GM12878 (cell line): ENCODE results near the gene CACNA2D4. TPM values are rescaled to one million over a fixed set of nuclear protein-coding genes. Genes with fewer than 3 reads are reported as not detected.

Experiments used
- ATAC-seq: fragments of 200-7000 bp; cut with Tn5 transposase; 3 replicates; pipeline ENCODE4 v1.9.1; 2020; ENCODE audit warnings: mild to moderate bottlenecking, moderate library complexity
- BruUV-seq: library from RNA; stranded (reverse); fragments of 400-500 nt; replicated peaks from 2 replicates; lab custom pipeline; 2021; lab: Mats Ljungman, UMichigan
- CTCF ChIA-PET: fragments of 300-600 bp; sonication (Branson Sonifier 250); formaldehyde crosslinking; extraction: SDS; loops from one replicate; lab custom pipeline; 2021; ENCODE audit warnings: inconsistent platforms; lab: Yijun Ruan, JAX
- POLR2A ChIA-PET: fragments of 350-600 bp; formaldehyde crosslinking; extraction: SDS; loops from one replicate; lab custom pipeline; 2021; ENCODE audit warnings: inconsistent platforms; lab: Charles Lee
- RAD21 ChIA-PET: fragments of 300-600 bp; sonication (Branson Sonifier 250); formaldehyde crosslinking; loops from one replicate; lab custom pipeline; 2023; ENCODE audit warnings: antibody characterized with exemption; ENCODE audit not compliant: unreplicated experiment; lab: Charles Lee
- SMC1A ChIA-PET: fragments of 300-600 bp; sonication (Branson Sonifier 250); formaldehyde crosslinking; loops from one replicate; lab custom pipeline; 2023; ENCODE audit not compliant: unreplicated experiment, uncharacterized antibody; lab: Charles Lee
- DNase-seq: peaks from one replicate; pipeline ENCODE4 v3.0.0-alpha.2; 2011; ENCODE audit warnings: low read depth, low spot score
- FAIRE-seq: peaks from 3 replicates; lab custom pipeline; 2011; peaks lifted over from hg19 to GRCh38; lab: Jason Lieb, UNC
- H2AFZ ChIP-seq: 2 replicates; pipeline ENCODE4 v1.6.0; 2011; ENCODE audit warnings: low read depth, low read length, control low read depth; ENCODE audit not compliant: control insufficient read depth
- H3K27ac ChIP-seq: 2 replicates; pipeline ENCODE4 v1.5.1; 2011; ENCODE audit warnings: control low read depth; ENCODE audit not compliant: control insufficient read depth, insufficient read depth
- H3K27me3 ChIP-seq, 2 experiments: replicated peaks in 1 of 2; 2 replicates each; pipeline versions ENCODE4 v1.6.0 to v1.6.1; 2011; ENCODE audit warnings: low read length in 1 of 2; ENCODE audit not compliant: control insufficient read depth in 2 of 2, insufficient read depth in 2 of 2
- H3K36me3 ChIP-seq, 2 experiments: 2 replicates each; pipeline ENCODE4 v1.5.1; 2011; ENCODE audit warnings: low read length in 1 of 2; ENCODE audit not compliant: control insufficient read depth in 2 of 2, insufficient read depth in 2 of 2
- H3K4me1 ChIP-seq: 2 replicates; pipeline ENCODE4 v1.6.1; 2011; ENCODE audit warnings: mild to moderate bottlenecking, low read length, moderate library complexity, mixed read lengths; ENCODE audit not compliant: control insufficient read depth, insufficient read depth
- H3K4me2 ChIP-seq: 2 replicates; pipeline ENCODE4 v1.6.0; 2011; ENCODE audit warnings: control low read depth; ENCODE audit not compliant: control insufficient read depth, insufficient read depth
- H3K4me3 ChIP-seq: fragments of 200-600 bp; sonication (generic); 2 replicates; pipeline ENCODE4 v1.5.1; 2016
- H3K79me2 ChIP-seq: 2 replicates; pipeline ENCODE4 v1.6.0; 2011; ENCODE audit warnings: low read length; ENCODE audit not compliant: control insufficient read depth, insufficient read depth
- H3K9ac ChIP-seq: 2 replicates; pipeline ENCODE4 v1.8.0; 2011; ENCODE audit warnings: low read length, control low read depth, mixed read lengths; ENCODE audit not compliant: control insufficient read depth, insufficient read depth
- H3K9me3 ChIP-seq: replicated peaks from 3 replicates; pipeline ENCODE4 v1.5.1; 2011; ENCODE audit warnings: mild to moderate bottlenecking, low read length; ENCODE audit not compliant: control insufficient read depth, insufficient read depth
- H4K20me1 ChIP-seq: 2 replicates; pipeline ENCODE4 v1.6.0; 2011; ENCODE audit not compliant: control insufficient read depth, insufficient read depth
- CUX1 ChIP-seq: IDR thresholded peaks from 2 replicates; pipeline ENCODE4 v1.6.1; 2012; ENCODE audit warnings: improper control_type of control experiment, low read depth, low read length; ENCODE audit not compliant: insufficient replicate concordance
- IRF5 ChIP-seq: fragments of 450-650 bp; IDR thresholded peaks from 2 replicates; pipeline ENCODE4 v1.6.1; 2017; ENCODE audit warnings: borderline replicate concordance
- MXI1 ChIP-seq: fragments of 150-350 bp; IDR thresholded peaks from 2 replicates; pipeline ENCODE4 v1.6.1; 2011; ENCODE audit warnings: low read depth, mild to moderate bottlenecking, inconsistent platforms, low read length, improper control_type of control experiment
- SREBF2 ChIP-seq: IDR thresholded peaks from 2 replicates; pipeline ENCODE4 v1.6.1; 2012; ENCODE audit warnings: mild to moderate bottlenecking, low read length
- SUZ12 ChIP-seq: fragments of 200-600 bp; sonication (generic); IDR thresholded peaks from one replicate; pipeline ENCODE4 v1.6.1; 2018; ENCODE audit warnings: antibody characterized with exemption, mild to moderate bottlenecking; ENCODE audit not compliant: unreplicated experiment
- ZNF274 ChIP-seq: IDR thresholded peaks from one replicate; pipeline ENCODE4 v1.8.0; 2011; ENCODE audit not compliant: insufficient read length, insufficient read depth
- WGBS: methylation state at CpG from one replicate; pipeline ENCODE4 v1.1.6; 2016; ENCODE audit warnings: low lambda C conversion rate; ENCODE audit not compliant: insufficient replicate concordance, insufficient coverage; ENCODE audit errors: missing lambda C conversion rate; 5-methylcytosine and 5-hydroxymethylcytosine counted together
- in situ Hi-C: fragments of 300-500 bp; cut with MboI; formaldehyde crosslinking; loops from 9 replicates; pipeline ENCODE4 v1.14.3; 2018; ENCODE audit warnings: mixed read lengths
- intact Hi-C: fragments of 100-400 bp; cut with micrococcal nuclease; formaldehyde crosslinking; loops from one replicate; pipeline ENCODE4 v1.14.2; 2022; ENCODE audit not compliant: unreplicated experiment
- polyA plus RNA-seq, 11 experiments: library from polyadenylated mRNA; depleted of rRNA in 4 of 11; unstranded in 6 of 11; stranded (reverse) in 5 of 11; fragments of >200 nt; fragmentation: Nextera tagmentation in 4 of 11; fragmentation: Illumina TruSeq in 1 of 11; extraction: Ambion mirVana in 4 of 11; extraction: Trizol in 1 of 11; gene quantifications; 1 replicate in 1 of 11; 2 replicates in 10 of 11; pipeline versions ENCODE4 v1.2.1 to v1.2.3, GENCODE V29; 2011 to 2016; ENCODE audit warnings: inconsistent platforms in 2 of 11, missing spikeins in 2 of 11, low read depth in 1 of 11
- total RNA-seq, 4 experiments: library from RNA; depleted of rRNA in 3 of 4; stranded (reverse); fragments of >200 nt in 3 of 4; fragmentation: Illumina TruSeq in 1 of 4; extraction: Trizol in 1 of 4; gene quantifications; 2 replicates each; pipeline versions ENCODE4 v1.2.1 to v1.2.3, GENCODE V29; 2013 to 2021

Gene CACNA2D4
- total and polyA plus RNA-seq, 10 of the 15 experiments (the other 5 are each of a cell fraction or from before 2014, with no cell fraction given) = 0.03 to 1.0 (median 0.65) TPM

- no peak overlapping the region for H3K4me3 ChIP-seq
- 6% methylated on average over 7 of the region's 7 CpGs for WGBS
- no peak overlapping the region for H3K9ac ChIP-seq
- H3K4me2 ChIP-seq = no peak overlapping the region
- DNase-seq (no peak), ATAC-seq (no peak), FAIRE-seq (no peak)
- no peak overlapping the region for H3K27ac ChIP-seq
- no peaks in the 10 kb centered on the region for H3K9me3 ChIP-seq
- H3K27me3 ChIP-seq = peaks cover 2 to 4% of the 10 kb centered on the region in 2 experiments; a peak in 3 of 4 replicates
- no peak overlapping the region for H2AFZ ChIP-seq
- BruUV-seq = no TSS peak
- ChIA-PET RAD21 (no interaction called here), POLR2A (no interaction called here), SMC1A (no interaction called here), CTCF (no interaction called here)
- in situ Hi-C loops (no loop called here), intact Hi-C loops (no loop called here)
- H3K4me1 ChIP-seq = no peaks in the 10 kb centered on the region
- TF ChIP-seq MXI1 = no peak
- TF ChIP-seq ZNF274 = no peak
- no peak for TF ChIP-seq SREBF2
- TF ChIP-seq CUX1 = no peak
- TF ChIP-seq SUZ12 = no peak
- no peak for TF ChIP-seq IRF5
- H3K36me3 ChIP-seq = no peaks in the 10 kb centered on the region
- no peaks in the 10 kb centered on the region for H3K79me2 ChIP-seq
- H4K20me1 ChIP-seq = no peaks in the 10 kb centered on the region
These were observed 82.1 kb downstream of the CACNA2D4 start for GRCh38 chr12:1836241-1836803.
